Testis (tissue), 2 donors: ENCODE measurements around the gene HNRNPA0.

Source experiments
- CTCF ChIP-seq, 3 experiments: fragments of 450-650 bp in 2 of 3; fragments of 200-600 bp in 1 of 3; sonication (generic) in 1 of 3; IDR thresholded peaks; one replicate each; pipeline ENCODE4 v1.5.1; 2016 to 2019; ENCODE audit warnings: antibody characterized with exemption in 3 of 3, mild to moderate bottlenecking in 2 of 3, moderate library complexity in 1 of 3
- POLR2A ChIP-seq: fragments of 450-650 bp; IDR thresholded peaks from one replicate; pipeline ENCODE4 v1.6.1; 2017; ENCODE audit warnings: antibody characterized with exemption, mild to moderate bottlenecking, moderate library complexity

DNA sequence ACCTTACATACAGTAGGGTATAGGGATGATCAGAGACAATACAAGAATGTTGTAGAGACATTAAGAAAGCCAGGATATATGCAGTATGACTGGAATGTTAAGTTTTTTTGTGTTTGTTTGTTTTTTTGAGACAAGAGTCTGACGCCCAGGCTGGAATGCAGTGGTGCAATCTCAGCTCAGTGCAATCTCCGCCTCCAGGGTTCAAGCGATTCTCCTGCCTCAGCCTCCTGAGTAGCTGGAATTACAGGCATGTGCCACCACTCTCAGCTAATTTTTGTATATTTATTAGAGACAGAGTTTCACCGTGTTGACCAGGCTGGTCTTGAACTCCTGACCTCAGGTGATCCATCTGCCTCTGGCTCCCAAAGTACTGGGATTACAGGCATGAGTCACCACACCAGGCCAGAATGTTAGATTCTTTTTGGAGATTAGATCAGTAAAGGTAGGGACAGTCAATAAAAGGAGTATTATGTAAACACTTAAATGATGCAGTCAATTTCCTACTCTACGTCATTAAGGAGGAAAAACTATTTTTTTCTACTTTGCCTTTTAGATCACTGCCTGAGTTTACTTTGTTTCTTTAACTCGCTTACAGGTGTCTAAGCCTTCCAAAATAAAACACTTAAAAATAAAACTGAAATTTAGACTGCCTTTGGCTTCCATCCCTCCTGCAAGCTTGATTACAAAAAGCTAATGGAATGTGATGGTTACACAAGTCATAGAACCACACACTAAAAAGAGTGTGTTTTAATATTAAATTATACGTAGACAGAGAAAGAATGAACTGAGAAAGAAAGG is 6.8 kb upstream of the HNRNPA0 start:
- no peak for TF ChIP-seq CTCF (IDR thresholded peaks at IDR 0.05)
- no peak for TF ChIP-seq POLR2A
